Heart right ventricle (tissue), 16 donors: Measurements from ENCODE around the gene LENG8. TPM values are rescaled to one million over a fixed set of nuclear protein-coding genes. Genes with fewer than 3 reads are reported as not detected.

Experiments used
- ATAC-seq, 8 donors: fragments of 200-7000 bp; cut with Tn5 transposase; one replicate each; pipeline ENCODE4 v1.9.1; 2020; ENCODE audit warnings: mild to moderate bottlenecking in 8 of 8, moderate library complexity in 8 of 8, moderate number of reproducible peaks in 1 of 8
- DNase-seq, 2 donors: peaks; one replicate each; pipeline ENCODE4 v3.0.0-alpha.2; 2020
- H3K27ac ChIP-seq, 10 donors: fragments of 200-600 bp; sonication (generic) in 2 of 10; one replicate each; pipeline versions ENCODE4 v1.5.0 to v1.8.0; 2020 to 2022; ENCODE audit warnings: mild to moderate bottlenecking in 3 of 10
- H3K27me3 ChIP-seq, 7 donors: fragments of 200-600 bp; one replicate each; pipeline ENCODE4 v1.8.0; 2021 to 2022; ENCODE audit warnings: mild to moderate bottlenecking in 2 of 7
- H3K36me3 ChIP-seq, 9 donors: fragments of 200-600 bp; sonication (generic) in 1 of 9; one replicate each; pipeline versions ENCODE4 v1.5.0 to v1.8.0; 2020 to 2022; ENCODE audit warnings: mild to moderate bottlenecking in 2 of 9
- H3K4me1 ChIP-seq, 9 donors: fragments of 200-600 bp; sonication (generic) in 1 of 9; one replicate each; pipeline versions ENCODE4 v1.5.0 to v1.8.0; 2020 to 2022; ENCODE audit warnings: mild to moderate bottlenecking in 4 of 9
- H3K4me3 ChIP-seq, 10 donors: fragments of 200-600 bp; sonication (generic) in 2 of 10; one replicate each; pipeline versions ENCODE4 v1.5.0 to v1.8.0; 2020 to 2022; ENCODE audit warnings: mild to moderate bottlenecking in 7 of 10, moderate library complexity in 2 of 10
- H3K9me3 ChIP-seq, 11 donors: fragments of 200-600 bp in 10 of 11; sonication (generic) in 2 of 11; one replicate each; pipeline versions ENCODE4 v1.5.0 to v1.8.0; 2013 to 2022; ENCODE audit warnings: mild to moderate bottlenecking in 2 of 11, control low read depth in 1 of 11, moderate library complexity in 1 of 11
- CTCF ChIP-seq, 9 donors: fragments of 200-600 bp; sonication (generic) in 2 of 9; IDR thresholded peaks; one replicate each; pipeline versions ENCODE4 v1.5.0 to v1.8.0; 2021 to 2022; ENCODE audit warnings: antibody characterized with exemption in 9 of 9, mild to moderate bottlenecking in 5 of 9, moderate library complexity in 1 of 9
- WGBS, 2 donors: extraction: QIAGEN DNeasy Blood & Tissue Kit; methylation state at CpG; one replicate each; pipeline ENCODE4 v1.1.7; 2013; ENCODE audit warnings: inconsistent platforms in 1 of 2; 5-methylcytosine and 5-hydroxymethylcytosine counted together
- intact Hi-C, 10 donors: fragments of 100-400 bp; cut with DNase I; formaldehyde crosslinking; loops; one replicate each; pipeline versions ENCODE4 v1.11.1 to v1.14.2; 2022
- polyA plus RNA-seq, 2 donors: library from polyadenylated mRNA; stranded (reverse); fragments of 200-250 nt; gene quantifications; one replicate each; pipeline ENCODE4 v1.2.3, GENCODE V29; 2013
- total RNA-seq, 10 donors: library from RNA; stranded (reverse); fragmentation: NEBNext Ultra II Directional in 3 of 10; extraction: Animal tissue kit (Norgen Biotek cat#: 25700) in 3 of 10; gene quantifications; one replicate each; pipeline versions ENCODE4 v1.2.1 to v1.2.4, GENCODE V29; 2021 to 2023
- donor health status: Arrhythmogenic right ventricular cardiomyopathy.
- donor health status: ischemic (EF 13 %, LVEDD 7.1; RV severe dilation, severe dysfunction).
- donor health status: healthy with polysubstance abuse.
- donor health status: DM: no; HTN: yes; CAD: no.
- donor health status: DM: no; HTN: no; CAD: no.
- donor health status: ischemic (EF 25% LVEDD 6.9; RV normal size, moderate dysfunction).
- donor health status: ischemic (EF 25% LVEDD 5.7; RV mildly dilated, moderate dysfunction).
- donor health status: healthy.
- donor health status: DM: yes; HTN: yes; CAD: no.
- donor health status: Ischemic cardiomyopathy.
- donor health status: ischemic (EF 35%, LVEDD 5.7; RV mildly dilated, moderate dysfunction).
- donor health status: nonischemic (EF 11% LVEDD 7.7; RV severe dilation, severe dysfunction).
- donor health status: DM: yes; HTN: yes; CAD: no.
- donor health status: PGD.
- donor health status: ischemic (EF 29% LVEDD 5.4; RV normal size, mild dysfunction).
- donor health status: nonischemic (EF 23%, LVEDD 6.1; RV moderate dilation, normal function).

The LENG8 gene
- total and polyA plus RNA-seq, 12 donors = 34.3 to 194 (median 56.8) TPM

GRCh38 chr19:54469496-54469934, 20.5 kb downstream of the LENG8 start:
- 34 to 37% methylated on average over 8 of the region's 8 CpGs for WGBS, 2 donors
- intact Hi-C loops = no loop called here
- TF ChIP-seq CTCF (IDR thresholded peaks at IDR 0.05) = no peak
- ATAC-seq (peak in 7 of 8 donors; percentile 12 to 63 (median 32)), DNase-seq (peak; percentile 73 to 74)
- Histone ChIP-seq H3K4me3 (no peak overlapping the region), H3K36me3 (peaks cover 0 to 7% (median 0%) of the 10 kb centered on the region in 9 donors), H3K27me3 (peaks cover 0 to 73% (median 20%) of the 10 kb centered on the region in 7 donors), H3K27ac (peak overlapping the region; percentile 60 to 95 (median 84)), H3K4me1 (peaks cover 5 to 46% (median 39%) of the 10 kb centered on the region in 9 donors), H3K9me3 (no peaks in the 10 kb centered on the region)

- intact Hi-C loops = no loop called here
- Histone ChIP-seq H3K36me3 (peaks cover 0 to 7% (median 0%) of the 10 kb centered on the region in 9 donors), H3K4me3 (peak overlapping the region in 8 of 10 donors; percentile 53 to 67 (median 57)), H3K4me1 (peaks cover 5 to 44% (median 36%) of the 10 kb centered on the region in 9 donors), H3K27ac (peak overlapping the region; percentile 76 to 95 (median 88)), H3K27me3 (peaks cover 0 to 80% (median 20%) of the 10 kb centered on the region in 7 donors), H3K9me3 (no peaks in the 10 kb centered on the region)
- TF ChIP-seq CTCF (IDR thresholded peaks at IDR 0.05) = no peak
- DNase-seq (no peak), ATAC-seq (no peak)
- WGBS, 2 donors = 70 to 73% methylated on average over 10 of the region's 10 CpGs
Observed at GRCh38 chr19:54470276-54470887, 21.4 kb downstream of the LENG8 start.

GRCh38 chr19:54470991-54471782, 22.2 kb downstream of the LENG8 start:
- Histone ChIP-seq H3K27ac (peak overlapping the region; percentile 76 to 95 (median 88)), H3K4me1 (peaks cover 5 to 44% (median 36%) of the 10 kb centered on the region in 9 donors), H3K9me3 (no peaks in the 10 kb centered on the region), H3K27me3 (peaks cover 0 to 78% (median 20%) of the 10 kb centered on the region in 7 donors), H3K4me3 (peak overlapping the region; percentile 45 to 67 (median 55)), H3K36me3 (peaks cover 0 to 7% (median 0%) of the 10 kb centered on the region in 9 donors)
- intact Hi-C loops = no loop called here
- TF ChIP-seq CTCF (IDR thresholded peaks at IDR 0.05) = no peak
- ATAC-seq (peak; percentile 8 to 46 (median 38)), DNase-seq (peak; percentile 55 to 66)
- 2% methylated on average over 58 to 60 of the region's 60 CpGs for WGBS, 2 donors

- intact Hi-C loops = no loop called here
- peak; percentile 90 to 95 (median 94) for ATAC-seq
- H3K27me3 ChIP-seq = peaks cover 0 to 85% (median 20%) of the 10 kb centered on the region in 7 donors
Observed at GRCh38 chr19:54473071-54473891, 24.3 kb downstream of the LENG8 start, which contains the start of gene CDC42EP5. TSS of gene CDC42EP5 (minus strand) at chr19:54473296. CDS start at chr19:54465547, 7,749 bp downstream.

More at GRCh38 chr19:54473071-54473891, 24.3 kb downstream of the LENG8 start, which contains the start of gene CDC42EP5:
- Histone ChIP-seq H3K9me3 (no peaks in the 10 kb centered on the region), H3K4me3 (peak within 1 kb of the TSS; percentile 14 to 58 (median 52)), H3K27ac (peak within 1 kb of the TSS; percentile 49 to 89 (median 81)), H3K36me3 (no peaks in the 10 kb centered on the region), H3K4me1 (peaks cover 5 to 44% (median 36%) of the 10 kb centered on the region in 9 donors)
- 8 to 9% methylated on average over 14 of the region's 14 CpGs for WGBS, 2 donors
- TF ChIP-seq CTCF (IDR thresholded peaks at IDR 0.05) = no peak
- peak; percentile 76 to 87 for DNase-seq
